SK-N-MC (cell line): ENCODE data around the gene FKRP.

Source experiments
- EZH2 ChIP-seq: fragments of 200-600 bp; sonication (generic); IDR thresholded peaks from one replicate; pipeline ENCODE4 v1.6.1; 2017; ENCODE audit warnings: antibody characterized with exemption
- FOXP2 ChIP-seq: optimal IDR thresholded peaks from 2 replicates; pipeline ENCODE3; 2011; ENCODE audit warnings: mild to moderate bottlenecking, moderate library complexity; ENCODE audit not compliant: insufficient read depth; ENCODE audit errors: extremely low read length, control extremely low read depth
- POLR2AphosphoS5 ChIP-seq: IDR thresholded peaks from 2 replicates; pipeline ENCODE4 v1.6.1; 2012; ENCODE audit warnings: mild to moderate bottlenecking, low read depth, low read length, borderline replicate concordance

GRCh38 chr19:46737298-46737654 lies 8.6 kb upstream of the FKRP start:
- TF ChIP-seq POLR2AphosphoS5 (no peak), EZH2 (no peak), FOXP2 (no peak)
